T-helper 22 cell (primary cell): ENCODE measurements around the gene TRIM17.

ENCODE experiments used
- DNase-seq: peaks from one replicate; pipeline ENCODE4 v3.0.0-alpha.2; 2020; ENCODE audit warnings: low read depth

The TRIM17 gene

GRCh38 chr1:228378090-228378872 lies 38.4 kb downstream of the TRIM17 start:
- DNase-seq, result no peak

GRCh38 chr1:228377664-228378089 lies 39.0 kb downstream of the TRIM17 start:
- DNase-seq, result no peak

GRCh38 chr1:228376651-228377631 lies 39.7 kb downstream of the TRIM17 start:
- DNase-seq, result no peak

GRCh38 chr1:228376262-228376628 lies 40.4 kb downstream of the TRIM17 start:
- no peak for DNase-seq

- DNase-seq, result no peak
These were observed 40.9 kb downstream of the TRIM17 start for GRCh38 chr1:228375578-228376261.

- no peak for DNase-seq
These were observed 41.7 kb downstream of the TRIM17 start for GRCh38 chr1:228374711-228375577.

- no peak for DNase-seq
These were observed 42.7 kb downstream of the TRIM17 start for GRCh38 chr1:228373681-228374571.

- DNase-seq, result no peak
These were observed 43.5 kb downstream of the TRIM17 start for GRCh38 chr1:228373004-228373680.

- DNase-seq, result no peak
These were observed 44.3 kb downstream of the TRIM17 start for GRCh38 chr1:228372183-228373003.

- DNase-seq, result no peak
These were observed 44.9 kb downstream of the TRIM17 start for GRCh38 chr1:228371741-228372182.

GRCh38 chr1:228370941-228371740 lies 45.5 kb downstream of the TRIM17 start:
- DNase-seq, result no peak

GRCh38 chr1:228370439-228370940 lies 46.2 kb downstream of the TRIM17 start:
- DNase-seq, result no peak

GRCh38 chr1:228369608-228370438 lies 46.8 kb downstream of the TRIM17 start:
- no peak for DNase-seq

GRCh38 chr1:228368801-228369607 lies 47.7 kb downstream of the TRIM17 start:
- no peak for DNase-seq

- no peak for DNase-seq
These were observed 48.6 kb downstream of the TRIM17 start for GRCh38 chr1:228367798-228368791.
